ENCODE data around the gene VCL. TPM values are rescaled to one million over a fixed set of nuclear protein-coding genes. Genes with fewer than 3 reads are reported as not detected.
A peak's percentile ranks its signal among the peaks of the same experiment; 100 is the strongest.

The VCL gene
- total and polyA plus RNA-seq, 9 of the 15 experiments (the other 6 are each of a cell fraction or from before 2014, with no cell fraction given) = 29.8 to 186 (median 76.4) TPM

GRCh38 chr10:74150990-74151878, 153.3 kb downstream of the VCL start, which contains the start of gene ADK (continued):
- TF ChIP-seq HDAC1 (IDR thresholded peaks at IDR 0.05) = peak in 1 of 2 experiments; percentile 100; a peak in 2 of 4 replicates
- TF ChIP-seq SREBF2 (CRISPR knock-in tag; IDR thresholded peaks at IDR 0.05) = no peak
- no peak for TF ChIP-seq CCAR2 (IDR thresholded peaks at IDR 0.05; ENCODE audit: low read depth, low read length)
- TF ChIP-seq TCF7L2 (IDR thresholded peaks at IDR 0.05; ENCODE audit: low read depth, low read length) = no peak
- no peak for TF ChIP-seq GTF2A2 (tag; IDR thresholded peaks at IDR 0.05)
- peak; percentile 39 to 48 (median 43); a peak in 5 of 6 replicates for TF ChIP-seq CTCF (IDR thresholded peaks at IDR 0.05 in 2 of 3, conservative IDR thresholded peaks at IDR 0.05 in 1 of 3; ENCODE audit: insufficient read depth in 2 of 3, low read depth in 1 of 3, low read length in 3 of 3)
- TF ChIP-seq REST (IDR thresholded peaks at IDR 0.05; ENCODE audit: borderline replicate concordance) = peak; percentile 75
- TF ChIP-seq REST (CRISPR knock-in tag; IDR thresholded peaks at IDR 0.05; ENCODE audit: low read depth) = 0 out of 2 replicates have a peak, but pooled peaks have one; percentile 62
- TF ChIP-seq FOXK1 (CRISPR knock-in tag; IDR thresholded peaks at IDR 0.05; ENCODE audit: borderline replicate concordance) = peak; percentile 83
- TF ChIP-seq NRF1 (conservative IDR thresholded peaks at IDR 0.05 in 1 of 2, IDR thresholded peaks at IDR 0.05 in 1 of 2) = peak; percentile 68 to 75
- TF ChIP-seq ETS2 (tag; IDR thresholded peaks at IDR 0.05; ENCODE audit: borderline replicate concordance, poor library complexity, severe bottlenecking) = no peak
- peak; percentile 55; the same call in 1 of the 2 replicates for TF ChIP-seq TARDBP (IDR thresholded peaks at IDR 0.05)
- TF ChIP-seq SIN3A (IDR thresholded peaks at IDR 0.05; ENCODE audit: borderline replicate concordance in 2 of 2, control insufficient read depth in 1 of 2, low read depth in 2 of 2, low read length in 2 of 2) = peak; percentile 96; a peak in 3 of 4 replicates
- TF ChIP-seq NFIC (IDR thresholded peaks at IDR 0.05) = peak; percentile 27; the same call in 1 of the 2 replicates
- 0 out of 2 replicates have a peak, but pooled peaks have one; percentile 38 for TF ChIP-seq ZKSCAN1 (IDR thresholded peaks at IDR 0.05; ENCODE audit: low read depth, low read length)
- TF ChIP-seq ZNF232 (CRISPR knock-in tag; IDR thresholded peaks at IDR 0.05) = peak; percentile 88; the same call in 1 of the 2 replicates
- TF ChIP-seq ZSCAN29 (IDR thresholded peaks at IDR 0.05) = no peak

Measured in K562 (cell line).